ENCODE results near the gene SERPINA6.
"Not testable (repeated sequence)": the region's sequence is repeated elsewhere in the genome, so short reads cannot be mapped to it uniquely, and the experiment has no call there.

DNA sequence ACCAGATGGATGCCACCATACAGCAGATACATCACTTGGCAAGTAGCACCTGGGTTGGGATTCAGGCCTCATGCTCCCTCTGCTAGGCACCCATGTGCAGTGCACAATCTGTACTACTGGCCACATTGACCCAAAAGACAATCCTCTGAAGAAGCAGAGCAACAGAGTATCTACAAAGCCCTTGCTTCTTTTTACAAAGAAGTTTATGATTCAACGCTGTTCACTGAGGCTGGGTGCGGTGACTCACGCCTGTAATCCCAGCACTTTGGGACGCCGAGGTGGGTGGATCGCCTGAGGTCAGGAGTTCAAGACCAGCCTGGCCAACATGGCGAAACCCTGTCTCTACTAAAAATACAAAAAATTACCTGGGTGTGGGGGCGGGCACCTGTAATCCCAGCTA lies 31.1 kb upstream of the SERPINA6 start:
- TF ChIP-seq, protein P1, sequence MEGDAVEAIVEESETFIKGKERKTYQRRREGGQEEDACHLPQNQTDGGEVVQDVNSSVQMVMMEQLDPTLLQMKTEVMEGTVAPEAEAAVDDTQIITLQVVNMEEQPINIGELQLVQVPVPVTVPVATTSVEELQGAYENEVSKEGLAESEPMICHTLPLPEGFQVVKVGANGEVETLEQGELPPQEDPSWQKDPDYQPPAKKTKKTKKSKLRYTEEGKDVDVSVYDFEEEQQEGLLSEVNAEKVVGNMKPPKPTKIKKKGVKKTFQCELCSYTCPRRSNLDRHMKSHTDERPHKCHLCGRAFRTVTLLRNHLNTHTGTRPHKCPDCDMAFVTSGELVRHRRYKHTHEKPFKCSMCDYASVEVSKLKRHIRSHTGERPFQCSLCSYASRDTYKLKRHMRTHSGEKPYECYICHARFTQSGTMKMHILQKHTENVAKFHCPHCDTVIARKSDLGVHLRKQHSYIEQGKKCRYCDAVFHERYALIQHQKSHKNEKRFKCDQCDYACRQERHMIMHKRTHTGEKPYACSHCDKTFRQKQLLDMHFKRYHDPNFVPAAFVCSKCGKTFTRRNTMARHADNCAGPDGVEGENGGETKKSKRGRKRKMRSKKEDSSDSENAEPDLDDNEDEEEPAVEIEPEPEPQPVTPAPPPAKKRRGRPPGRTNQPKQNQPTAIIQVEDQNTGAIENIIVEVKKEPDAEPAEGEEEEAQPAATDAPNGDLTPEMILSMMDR (optimal IDR thresholded peaks at IDR 0.05 in 1 of 3, IDR thresholded peaks at IDR 0.05 in 1 of 3, conservative IDR thresholded peaks at IDR 0.05 in 1 of 3; ENCODE audit: extremely low read depth in 1 of 3, insufficient read depth in 2 of 3, low read length in 3 of 3): not testable (repeated sequence)
- not testable (repeated sequence) for TF ChIP-seq EZH2 (IDR thresholded peaks at IDR 0.05; ENCODE audit: low read length)
